GM19372 (cell line): Measurements from ENCODE around the gene ACAP2.
"Not testable (repeated sequence)": the region's sequence is repeated elsewhere in the genome, so short reads cannot be mapped to it uniquely, and the experiment has no call there.

Source experiments
- ATAC-seq: cut with Tn5 transposase; IDR thresholded peaks from one replicate; pipeline ENCODE4 v1.9.1; 2021; ENCODE audit warnings: mild to moderate bottlenecking, low read depth, moderate library complexity; ENCODE audit not compliant: unreplicated experiment

ACAP2 gene

GRCh38 chr3:195296662-195297061 lies 146.2 kb downstream of the ACAP2 start:
- ATAC-seq = no peak

GRCh38 chr3:195291121-195291520 lies 151.7 kb downstream of the ACAP2 start:
- no peak for ATAC-seq

DNA sequence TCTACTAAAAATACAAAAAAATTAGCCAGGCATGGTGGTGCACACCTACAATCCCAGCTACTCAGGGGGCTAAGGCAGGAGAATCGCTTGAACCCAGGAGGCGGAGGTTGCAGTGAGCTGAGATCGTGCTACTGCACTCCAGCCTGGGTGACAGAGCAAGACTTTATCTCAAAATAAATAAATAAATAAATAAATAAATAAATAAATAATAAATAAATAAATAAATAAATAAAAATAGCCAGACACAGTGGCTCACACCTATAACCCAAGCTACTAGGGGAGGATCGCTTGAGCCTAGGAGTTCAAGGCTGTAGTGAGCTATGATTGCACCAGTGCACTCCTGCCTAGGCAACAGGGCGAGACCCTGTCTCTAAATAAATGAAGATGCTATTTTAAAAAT lies 152.2 kb downstream of the ACAP2 start:
- ATAC-seq = not testable (repeated sequence)

DNA sequence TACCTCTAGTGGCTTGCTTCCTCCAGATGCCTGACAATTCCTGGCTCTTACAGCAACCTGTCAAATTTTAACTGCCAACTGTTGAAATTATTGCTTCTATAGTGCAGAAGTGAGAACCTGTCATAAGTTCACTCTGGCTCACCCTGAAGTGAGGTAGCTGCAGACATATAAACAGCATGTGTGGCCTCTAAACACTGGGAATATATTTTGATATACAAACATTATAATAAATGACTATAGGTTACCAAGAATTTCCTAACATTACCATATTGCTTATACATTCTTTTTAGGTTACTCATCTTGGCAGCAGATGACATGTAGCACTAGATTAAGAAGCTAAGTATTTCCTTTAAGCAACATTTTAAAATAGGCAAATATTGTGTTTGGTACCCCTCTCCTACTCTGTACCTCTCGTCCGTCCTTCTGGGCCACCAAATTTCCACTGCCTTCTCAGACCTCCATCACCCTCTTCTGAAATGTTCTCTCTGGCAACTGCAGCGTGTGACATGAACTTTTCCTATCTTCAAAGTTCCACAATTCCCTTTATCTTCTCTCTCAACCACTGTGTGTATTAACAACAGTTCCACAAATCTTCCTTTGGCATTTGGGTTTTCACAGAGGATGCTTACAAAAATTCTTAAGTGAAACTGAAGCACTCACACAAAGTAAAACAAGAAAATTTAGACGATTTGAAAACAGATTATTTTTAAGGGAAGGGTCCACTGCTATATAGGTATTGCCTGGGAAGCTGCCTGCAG lies 156.5 kb downstream of the ACAP2 start:
- ATAC-seq = no peak

GRCh38 chr3:195285372-195285771 lies 157.4 kb downstream of the ACAP2 start:
- ATAC-seq = no peak

DNA sequence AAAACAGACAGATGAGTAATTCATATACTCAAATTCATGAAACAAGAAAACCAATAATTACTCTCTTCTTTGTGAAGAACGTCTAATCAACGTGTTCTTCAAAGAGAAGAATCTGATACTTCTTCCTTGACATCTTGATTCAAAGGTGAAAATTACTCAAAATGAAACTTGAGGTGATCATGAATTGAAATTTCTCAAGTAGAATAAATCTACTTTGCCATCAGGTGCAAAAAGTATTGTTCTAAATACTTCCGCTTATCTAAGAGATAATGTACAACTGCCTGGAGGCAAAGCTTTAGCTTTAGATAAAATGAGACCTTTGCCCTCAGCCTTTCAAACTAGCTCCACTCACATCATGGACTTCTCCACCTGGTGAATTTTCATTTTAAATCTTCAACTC lies 158.0 kb downstream of the ACAP2 start:
- ATAC-seq = no peak

- no peak for ATAC-seq
Measured at GRCh38 chr3:195282961-195283360, 159.9 kb downstream of the ACAP2 start.

DNA sequence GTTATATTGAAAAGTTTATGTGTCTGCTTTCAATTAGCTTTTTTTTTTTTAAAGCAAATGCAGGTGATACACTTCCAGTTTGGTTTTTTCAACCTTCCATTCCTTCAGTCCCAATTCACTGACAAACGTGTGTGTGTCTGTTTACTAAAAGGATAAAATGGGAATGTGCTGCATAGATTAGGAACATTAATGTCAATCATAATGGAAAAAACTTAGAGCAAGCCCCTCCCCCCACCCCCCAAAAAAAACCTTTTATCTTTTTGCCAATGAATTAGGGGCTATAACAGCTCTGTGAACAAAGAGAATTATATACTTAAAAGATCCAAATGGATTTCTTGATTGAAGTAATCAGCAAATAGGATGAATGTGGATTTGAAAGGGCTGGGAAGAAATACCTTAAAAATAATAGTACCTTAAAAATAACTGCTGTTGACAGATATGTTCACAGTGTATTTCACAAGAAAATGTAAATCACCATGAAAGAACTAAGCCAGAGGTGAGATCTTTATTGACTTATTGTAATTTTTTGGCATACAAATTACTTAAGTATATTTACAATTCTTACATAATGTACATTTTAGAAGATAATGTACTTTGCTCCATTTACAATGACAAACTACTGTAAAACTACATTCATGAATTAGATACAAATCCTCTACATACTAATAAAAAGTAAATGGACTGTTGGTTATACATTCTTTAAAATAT lies 168.4 kb downstream of the ACAP2 start:
- ATAC-seq = no peak

- ATAC-seq = peak; percentile 66
Measured at GRCh38 chr3:195271410-195272243, 171.2 kb downstream of the ACAP2 start.

DNA sequence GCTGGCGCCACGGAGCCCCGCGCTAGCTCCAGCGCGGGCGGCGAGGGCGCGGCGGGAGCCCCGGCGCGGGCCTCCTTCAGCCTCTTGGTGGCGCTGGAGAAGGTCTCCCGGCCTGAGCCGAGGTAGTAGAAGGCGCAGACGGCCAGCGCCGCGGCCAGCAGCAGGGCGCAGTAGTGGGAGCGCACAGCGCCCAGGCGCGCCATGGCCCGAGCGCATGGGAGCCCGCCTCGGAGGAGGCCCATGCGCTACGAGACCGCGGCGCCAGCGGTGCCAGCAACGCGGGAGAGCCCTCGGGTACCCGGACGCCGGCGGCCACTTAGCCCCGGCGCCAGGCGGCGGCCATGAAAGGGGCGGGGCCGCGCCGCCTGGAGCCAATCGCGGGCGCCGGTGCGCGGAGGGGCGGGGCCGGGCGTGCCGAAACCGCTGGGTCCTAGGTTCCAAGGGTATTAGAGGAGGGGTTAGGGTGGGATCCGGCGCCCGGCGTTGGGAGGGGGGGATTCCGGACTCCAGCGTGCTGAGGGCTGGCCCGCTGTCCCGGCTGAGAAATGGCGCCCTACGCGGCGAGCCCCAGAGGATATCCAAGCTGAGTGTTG lies 171.9 kb downstream of the ACAP2 start, which contains the start of gene XXYLT1:
Gene XXYLT1, minus strand, starts transcription at position 343 of the 593 bp plus-strand sequence. Its CDS starts 101 bp downstream, at position 242.
- peak; percentile 71 for ATAC-seq

- ATAC-seq = peak; percentile 14
Measured at GRCh38 chr3:195270079-195270816, 172.6 kb downstream of the ACAP2 start.

- ATAC-seq = no peak
Measured at GRCh38 chr3:195269375-195270078, 173.3 kb downstream of the ACAP2 start.

- no peak for ATAC-seq
Measured at GRCh38 chr3:195268576-195269309, 174.1 kb downstream of the ACAP2 start.

- ATAC-seq = no peak
Measured at GRCh38 chr3:195267096-195267495, 175.7 kb downstream of the ACAP2 start.

- no peak for ATAC-seq
Measured at GRCh38 chr3:195266428-195266827, 176.4 kb downstream of the ACAP2 start.

DNA sequence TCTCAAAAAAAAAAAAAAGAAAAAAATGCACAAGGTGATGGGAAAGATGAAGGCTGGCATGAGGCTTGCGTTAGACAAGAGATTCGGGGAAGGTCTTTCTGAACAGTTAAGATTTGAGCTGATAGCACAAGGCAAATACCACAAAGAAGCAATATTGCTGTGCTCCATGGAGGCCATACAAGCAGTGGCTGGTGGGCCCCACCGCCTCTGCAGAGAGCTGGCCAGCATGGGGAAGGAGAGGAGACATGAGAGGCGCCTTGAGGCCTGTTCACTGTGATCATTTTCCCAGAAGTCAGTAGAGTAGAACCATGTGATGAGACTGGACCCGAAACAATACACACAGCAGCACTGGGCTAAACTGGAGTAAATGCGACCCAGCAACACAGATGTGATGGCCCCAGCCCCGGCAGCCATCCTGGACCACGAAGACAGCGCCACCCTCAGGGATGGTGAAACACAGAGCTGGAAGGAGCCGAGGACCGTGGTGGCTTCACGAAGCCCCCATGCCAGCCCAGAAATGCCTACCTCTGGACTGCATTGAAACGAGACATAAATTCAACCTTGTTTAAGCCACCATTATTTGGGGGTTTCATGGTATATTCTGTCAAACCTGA lies 177.3 kb downstream of the ACAP2 start:
- no peak for ATAC-seq

DNA sequence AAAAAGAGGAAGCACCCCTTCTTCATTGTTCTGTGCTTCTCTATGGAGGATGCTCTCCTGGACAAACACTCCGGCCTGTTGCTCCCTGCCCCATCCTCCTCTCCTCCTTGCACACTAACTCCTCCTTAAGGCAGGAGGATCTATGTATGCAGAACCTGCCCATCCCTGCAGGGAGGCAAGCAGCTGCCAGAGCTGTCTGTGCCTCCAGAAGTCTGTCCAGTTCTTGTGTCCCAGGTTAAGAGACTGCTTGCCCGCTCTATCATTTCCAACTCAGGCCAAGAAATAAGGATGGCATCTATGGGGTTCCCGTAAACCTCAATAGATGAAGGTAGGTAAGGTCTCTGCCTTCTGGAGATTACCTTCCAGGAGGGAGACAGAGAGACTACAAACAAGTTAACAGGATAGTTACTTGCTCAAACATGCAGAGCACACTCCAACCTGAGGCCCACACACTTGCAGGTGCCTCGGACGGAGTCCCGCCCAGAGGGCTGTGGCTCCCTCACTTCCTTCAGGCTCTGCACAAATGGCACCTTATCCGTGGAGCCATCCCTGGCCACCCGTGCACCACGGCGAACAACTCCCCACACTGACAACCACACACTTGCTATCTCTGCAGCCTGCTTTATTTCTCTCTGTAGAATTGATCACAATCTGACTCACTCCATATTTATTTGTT lies 178.8 kb downstream of the ACAP2 start:
- ATAC-seq = no peak
